ENCODE measurements around the gene SMIM32. TPM values are rescaled to one million over a fixed set of nuclear protein-coding genes. Genes with fewer than 3 reads are reported as not detected.

Gene SMIM32
- total and polyA plus RNA-seq, 4 donors, result 0.49 to 1.4 TPM; not detected in 2

DNA sequence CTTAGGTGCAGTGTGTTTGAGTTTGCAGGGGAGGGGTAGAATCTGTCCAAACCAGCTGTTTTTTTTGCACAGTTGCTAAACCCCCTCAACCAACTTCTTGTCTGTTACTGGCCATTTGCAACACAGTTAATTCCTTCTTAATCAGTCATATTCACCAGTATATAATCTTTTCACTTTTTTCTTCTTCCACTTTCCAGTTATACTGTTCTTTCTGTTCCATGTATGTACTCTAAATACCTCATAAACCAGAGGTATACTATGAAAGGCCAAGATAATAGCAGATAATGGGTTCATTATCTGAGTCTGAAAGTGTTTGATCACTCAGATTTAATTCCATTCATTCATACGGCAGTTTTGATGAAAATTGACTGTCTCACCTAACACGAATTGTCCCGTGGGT is 49.2 kb downstream of the SMIM32 start:
- peaks cover 4 to 6% of the 10 kb centered on the region in 2 donors for H3K4me1 ChIP-seq (ENCODE audit: control insufficient read depth in 1 of 2, insufficient read depth in 2 of 2, low read length in 2 of 2)
- no peak overlapping the region for H3K27ac ChIP-seq (ENCODE audit: low read depth in 1 of 2, low read length in 2 of 2)
- no peak for ATAC-seq (ENCODE audit: low FRiP score)
- no peaks in the 10 kb centered on the region for H3K9me3 ChIP-seq (ENCODE audit: control insufficient read depth, low read length)
- intact Hi-C loops (cut with DNase I), result no loop called here
- no peak overlapping the region for H3K4me3 ChIP-seq (ENCODE audit: low read length in 2 of 2)
- WGBS, 2 donors, result 88 to 91% methylated on average over 3 of the region's 3 CpGs
- H3K27me3 ChIP-seq (ENCODE audit: control insufficient read depth in 1 of 2, insufficient read depth in 2 of 2, low read length in 1 of 2), result no peaks in the 10 kb centered on the region
- no peaks in the 10 kb centered on the region for H3K36me3 ChIP-seq (ENCODE audit: control insufficient read depth in 1 of 2, insufficient read depth in 2 of 2, low read length in 1 of 2)
- no peak for DNase-seq

DNA sequence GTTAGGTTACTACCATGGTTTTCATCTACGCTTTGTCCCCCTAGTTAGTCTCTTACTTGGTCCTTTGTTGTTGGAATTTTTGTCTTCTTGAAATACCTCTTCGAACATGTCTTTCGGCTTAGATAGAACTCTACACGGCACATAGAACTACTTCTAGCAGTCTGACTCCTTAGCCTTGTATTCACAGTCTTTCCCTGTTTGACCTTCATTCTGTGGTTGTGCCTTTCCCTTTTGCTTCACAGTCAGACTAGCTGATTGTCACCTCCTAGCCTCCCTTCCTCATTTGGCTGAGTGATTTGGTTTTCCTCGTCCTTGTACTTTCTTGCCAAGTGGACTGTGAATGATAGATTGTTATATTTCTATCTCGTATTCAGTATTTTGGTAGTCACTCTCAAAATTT is 49.6 kb downstream of the SMIM32 start:
- intact Hi-C loops (cut with DNase I), result no loop called here
- DNase-seq (no peak), ATAC-seq (ENCODE audit: low FRiP score) (no peak)
- Histone ChIP-seq H3K27me3 (ENCODE audit: control insufficient read depth in 1 of 2, insufficient read depth in 2 of 2, low read length in 1 of 2) (no peaks in the 10 kb centered on the region), H3K36me3 (ENCODE audit: control insufficient read depth in 1 of 2, insufficient read depth in 2 of 2, low read length in 1 of 2) (no peaks in the 10 kb centered on the region), H3K4me1 (ENCODE audit: control insufficient read depth in 1 of 2, insufficient read depth in 2 of 2, low read length in 2 of 2) (peaks cover 4 to 7% of the 10 kb centered on the region in 2 donors), H3K4me3 (ENCODE audit: low read length in 2 of 2) (no peak overlapping the region), H3K9me3 (ENCODE audit: control insufficient read depth, low read length) (no peaks in the 10 kb centered on the region), H3K27ac (ENCODE audit: low read depth in 1 of 2, low read length in 2 of 2) (no peak overlapping the region)
- 72 to 76% methylated on average over 6 of the region's 6 CpGs for WGBS, 2 donors

DNA sequence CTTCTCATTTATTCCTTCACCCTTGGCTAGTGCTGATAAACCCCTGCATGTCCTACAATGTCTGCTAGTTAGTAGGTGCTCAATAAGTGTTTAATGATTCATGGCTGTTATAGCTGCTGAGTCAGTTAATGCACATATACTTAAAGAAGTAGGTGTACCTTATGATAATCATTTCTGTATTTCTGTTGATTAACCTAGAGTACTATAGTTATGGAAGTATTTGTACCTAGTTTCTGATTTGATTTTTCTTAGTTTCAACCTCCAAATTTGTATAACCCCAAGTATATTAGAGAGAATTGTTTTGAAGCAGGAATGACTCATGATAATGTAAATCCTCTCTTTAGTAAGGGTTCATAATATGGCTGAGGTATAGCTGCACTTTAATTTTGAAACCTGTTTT is 51.4 kb downstream of the SMIM32 start:
- intact Hi-C loops (cut with DNase I), result no loop called here
- Histone ChIP-seq H3K27me3 (ENCODE audit: control insufficient read depth in 1 of 2, insufficient read depth in 2 of 2, low read length in 1 of 2) (no peaks in the 10 kb centered on the region), H3K36me3 (ENCODE audit: control insufficient read depth in 1 of 2, insufficient read depth in 2 of 2, low read length in 1 of 2) (no peaks in the 10 kb centered on the region), H3K27ac (ENCODE audit: low read depth in 1 of 2, low read length in 2 of 2) (no peak overlapping the region), H3K4me1 (ENCODE audit: control insufficient read depth in 1 of 2, insufficient read depth in 2 of 2, low read length in 2 of 2) (peaks cover 6 to 11% of the 10 kb centered on the region in 2 donors), H3K4me3 (ENCODE audit: low read length in 2 of 2) (no peak overlapping the region), H3K9me3 (ENCODE audit: control insufficient read depth, low read length) (no peaks in the 10 kb centered on the region)
- DNase-seq, result no peak
- no peak for ATAC-seq (ENCODE audit: low FRiP score)

Other genes starting within 250 kb of the SMIM32 start
- not detected for gene LECT2, start 238.2 kb downstream of the SMIM32 start, total RNA-seq
- not detected for gene LECT2, start 238.2 kb downstream of the SMIM32 start, polyA plus RNA-seq
- 100 to 1,000 TPM; 322 to 335 TPM for gene TGFBI, start 164.2 kb downstream of the SMIM32 start, total RNA-seq
- 10 to 100 TPM; 83.3 to 92.4 TPM for gene TGFBI, start 164.2 kb downstream of the SMIM32 start, polyA plus RNA-seq
- gene SMAD5, start 60.3 kb downstream of the SMIM32 start, total RNA-seq, result 10 to 100 TPM; 85.2 to 85.8 TPM
- 10 to 100 TPM; 11.3 to 11.9 TPM for gene SMAD5, start 60.3 kb downstream of the SMIM32 start, polyA plus RNA-seq
- gene TRPC7, start 172.4 kb upstream of the SMIM32 start, total RNA-seq, result not detected
- gene TRPC7, start 172.4 kb upstream of the SMIM32 start, polyA plus RNA-seq, result not detected